ENCODE data around the gene CSNK1G2.

GRCh38 chr19:1936916-1937610 is 3.9 kb upstream of the CSNK1G2 start:
- TF ChIP-seq CTCF (IDR thresholded peaks at IDR 0.05) (no peak), EZH2 (IDR thresholded peaks at IDR 0.05; ENCODE audit: borderline replicate concordance, insufficient read depth, low read depth, low read length, poor library complexity, severe bottlenecking) (no peak)
